ENCODE measurements around the gene FPR3.
"Not testable (repeated sequence)": the region's sequence is repeated elsewhere in the genome, so short reads cannot be mapped to it uniquely, and the experiment has no call there.

Gene FPR3

DNA sequence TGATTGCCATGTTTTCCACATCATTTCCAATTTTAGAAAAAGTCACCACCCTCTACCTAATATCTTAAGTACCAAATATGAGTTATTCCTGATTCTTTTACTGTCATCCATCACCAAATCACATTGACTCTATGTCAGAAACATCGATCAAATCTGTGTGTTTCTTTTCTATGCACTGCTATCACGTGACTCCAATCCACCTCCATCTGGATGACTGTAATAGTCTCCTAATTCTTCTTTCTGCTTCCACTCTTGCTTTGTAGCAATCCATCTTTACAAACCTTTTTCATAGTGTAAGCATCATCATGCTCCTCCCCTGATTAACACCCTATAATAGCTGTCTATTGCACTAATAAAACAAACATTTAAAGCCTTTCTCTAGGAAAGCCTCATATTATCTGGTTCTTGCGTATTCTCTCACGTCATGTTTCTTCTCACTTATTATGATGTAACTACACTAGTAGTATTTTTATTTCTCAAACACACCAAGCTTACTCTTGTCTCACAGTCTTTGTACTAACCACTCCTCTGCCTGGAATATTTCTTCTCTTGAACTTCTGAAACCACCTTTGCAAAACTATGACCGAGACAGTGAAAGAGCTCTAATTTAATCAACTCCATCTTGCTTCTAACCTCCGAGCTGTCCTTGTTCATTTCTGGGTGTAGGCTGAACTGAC is 10.7 kb upstream of the FPR3 start:
- no peak for DNase-seq

DNA sequence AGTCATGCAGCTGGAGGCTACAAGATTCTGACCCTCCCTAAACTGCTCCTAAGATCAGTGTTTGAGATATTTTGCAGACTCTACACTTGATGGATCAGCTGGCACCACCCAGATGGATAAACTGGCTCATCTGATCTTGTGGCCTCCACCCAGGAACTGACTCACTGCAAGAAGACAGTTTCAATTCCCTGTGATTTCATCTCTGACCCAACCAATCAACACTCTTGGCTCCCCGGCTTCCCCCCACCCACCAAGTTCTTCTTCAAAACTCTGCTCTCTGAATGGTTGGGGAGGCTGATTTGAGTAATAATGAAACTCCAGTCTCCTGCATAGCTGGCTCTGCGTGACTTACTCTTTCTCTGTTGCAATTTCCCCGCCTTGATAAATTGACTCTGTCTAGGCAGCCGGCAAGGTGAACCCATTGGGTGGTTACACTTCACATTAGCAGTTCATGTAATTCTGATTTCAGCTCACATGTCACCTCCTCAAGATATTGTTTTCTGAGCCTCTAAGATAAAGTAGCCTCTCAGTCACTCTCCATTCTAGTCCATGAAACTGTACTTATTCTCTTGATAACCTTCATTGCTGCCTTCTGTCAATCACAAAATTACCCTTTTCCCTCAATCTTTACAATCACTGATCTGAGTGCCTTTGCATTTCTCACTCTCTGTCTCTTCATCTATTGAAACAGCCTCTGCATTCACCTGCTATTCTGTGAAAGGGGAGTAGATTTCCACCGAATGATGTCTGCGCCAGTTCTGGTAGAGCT is 9.9 kb upstream of the FPR3 start:
- DNase-seq, result peak; percentile 46

DNA sequence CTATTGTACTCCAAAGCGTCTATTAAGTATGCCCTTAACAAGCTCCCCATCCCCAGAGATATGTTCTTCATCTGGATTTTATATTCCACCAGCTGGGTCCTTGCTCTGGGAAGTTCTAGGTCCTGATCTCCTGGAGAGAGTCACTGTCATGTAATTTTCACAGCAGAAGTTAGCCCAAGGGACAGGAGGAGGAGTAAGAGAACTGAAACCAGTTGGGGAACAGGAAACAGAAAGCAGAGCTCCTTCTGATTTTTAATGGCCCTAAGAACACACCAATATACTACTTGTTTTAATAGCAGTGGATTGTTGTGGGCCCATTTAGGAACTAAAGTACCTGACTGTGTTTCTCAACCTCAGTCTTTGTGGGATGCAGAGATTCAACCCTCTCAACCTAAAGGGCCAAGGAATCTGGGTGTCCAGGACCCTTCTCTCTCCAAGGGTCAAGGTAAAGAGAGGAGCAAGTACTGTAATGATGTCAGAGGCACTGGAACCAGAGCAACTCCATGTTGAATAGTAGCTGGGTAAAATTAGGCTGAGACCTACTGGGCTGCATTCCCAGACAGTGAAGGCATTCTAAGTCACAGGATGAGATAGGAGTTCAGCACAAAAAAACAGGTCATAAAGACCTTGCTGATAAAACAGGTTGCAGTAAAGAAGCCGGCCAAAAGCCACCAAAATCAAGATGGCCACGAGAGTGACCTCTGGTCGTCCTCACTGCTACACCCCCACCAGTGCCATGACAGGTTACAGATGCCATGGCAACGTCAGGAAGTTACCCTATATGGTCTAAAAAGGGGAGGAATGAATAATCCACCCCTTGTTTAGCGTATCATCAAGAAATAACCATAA is 8.1 kb upstream of the FPR3 start:
- DNase-seq, result no peak

DNA sequence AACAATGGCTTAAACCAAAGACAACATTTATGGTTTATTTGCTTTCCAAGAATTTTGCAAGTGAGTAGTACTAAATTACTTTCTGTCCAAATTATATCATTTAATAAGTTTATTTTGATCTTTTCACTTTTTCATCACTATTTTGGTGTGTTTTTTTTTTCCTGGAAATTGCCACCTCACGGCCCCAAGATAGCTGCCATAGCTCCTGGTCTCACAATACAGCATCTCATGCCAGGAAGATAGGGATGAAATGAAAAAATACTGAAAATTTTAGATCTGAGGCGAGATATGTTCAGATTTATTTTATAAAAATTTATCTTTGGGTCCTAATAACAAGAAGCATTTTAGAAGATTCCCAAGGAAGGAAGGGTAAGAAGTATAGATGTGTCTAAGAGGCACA is 6.9 kb upstream of the FPR3 start:
- DNase-seq, result no peak

DNA sequence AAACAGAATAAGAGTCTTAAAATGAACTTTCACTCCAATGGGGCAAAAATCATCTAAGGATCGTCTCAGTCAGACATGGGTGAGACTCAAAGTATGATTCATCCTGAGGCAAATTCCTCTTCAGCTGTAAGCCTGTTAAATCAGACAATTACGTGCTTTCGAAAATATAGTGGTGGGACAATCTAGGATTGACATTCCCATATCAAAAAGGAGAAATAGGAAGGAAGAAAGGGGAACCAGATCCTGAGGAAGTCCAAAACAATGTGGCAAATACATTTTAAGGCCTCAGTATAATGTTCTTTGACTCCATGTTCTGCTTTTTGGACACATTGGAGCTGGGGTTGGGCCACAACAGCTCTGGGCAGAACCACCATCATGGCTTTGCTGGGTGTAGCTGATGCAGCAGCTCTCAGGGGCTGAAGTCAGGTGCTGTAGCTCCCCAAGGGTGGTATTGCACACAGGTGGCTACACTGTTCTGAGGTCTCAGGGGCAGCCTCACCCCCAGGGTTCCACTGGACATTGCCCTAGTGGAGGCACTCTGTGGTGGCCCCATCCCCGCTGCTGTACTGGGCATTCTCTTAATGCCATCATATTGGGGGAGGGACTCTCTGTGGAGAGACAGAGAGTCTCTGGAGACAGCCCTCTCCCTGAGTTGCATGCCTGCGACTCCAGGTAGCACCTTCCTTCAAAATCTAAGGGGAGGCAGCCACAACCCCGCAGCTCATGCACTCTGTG is 5.7 kb upstream of the FPR3 start:
- DNase-seq, result no peak

DNA sequence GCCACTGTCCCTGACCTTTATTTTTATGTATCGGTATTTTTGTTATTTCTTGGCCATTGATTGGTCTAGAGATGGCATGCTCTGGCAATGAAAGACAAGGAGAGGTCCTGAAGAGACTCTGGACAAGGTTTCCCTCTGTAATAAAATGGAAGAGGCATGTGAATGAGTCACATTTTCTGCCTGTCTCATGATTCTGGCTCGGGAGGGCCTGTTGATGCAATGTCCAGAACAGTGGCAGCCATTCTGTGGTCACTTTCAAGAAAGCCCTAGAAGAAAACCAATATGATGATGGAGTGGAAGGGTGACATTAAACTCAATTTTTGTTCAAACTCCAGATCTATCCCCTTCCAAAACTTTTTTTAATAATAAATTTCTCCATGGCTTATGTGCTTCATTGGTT is 2.0 kb upstream of the FPR3 start:
- DNase-seq, result no peak

DNA sequence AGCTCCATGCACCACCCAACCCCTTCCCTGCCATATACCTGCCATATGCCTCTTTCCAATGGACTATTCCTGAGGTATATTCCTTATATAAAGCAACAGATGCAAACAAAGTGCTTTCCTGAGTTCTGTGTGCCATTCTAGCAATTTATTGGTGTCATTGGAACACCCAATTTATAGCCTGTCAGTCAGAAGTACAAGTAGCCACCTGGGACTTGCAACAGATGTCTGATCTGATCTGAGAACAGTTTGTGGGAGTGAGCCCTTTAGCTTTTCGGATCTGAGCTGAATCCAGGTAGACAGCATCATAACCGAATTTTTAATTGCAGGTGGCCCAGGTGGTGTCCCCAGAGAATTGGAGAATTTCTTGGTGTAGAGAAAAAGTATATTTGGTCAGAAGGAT is 963 bp upstream of the FPR3 start:
- DNase-seq, result no peak

DNA sequence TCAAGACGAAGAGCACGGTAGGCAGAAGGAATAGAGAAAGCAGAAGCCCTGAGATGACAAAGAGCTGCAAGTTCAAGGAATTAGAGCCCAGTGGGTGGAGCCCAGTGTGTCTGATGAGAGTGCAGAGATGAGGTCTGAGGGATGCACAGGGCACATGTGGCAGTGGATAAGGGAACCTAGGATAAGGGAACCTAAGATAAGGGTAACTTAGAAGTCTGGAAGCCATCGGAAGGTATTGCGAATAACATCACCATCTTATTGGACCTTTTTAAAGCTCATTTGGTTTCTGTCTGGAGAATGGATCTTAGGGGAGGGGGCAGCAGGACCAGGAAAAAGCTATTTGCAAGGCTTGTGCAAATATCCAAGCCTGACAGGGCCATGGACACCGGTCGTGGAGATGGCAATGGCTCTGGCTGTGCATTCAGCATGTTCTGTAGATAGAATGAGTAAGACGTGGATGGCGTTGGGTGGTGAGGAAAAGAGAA is 1.3 kb downstream of the FPR3 start:
- no peak for DNase-seq

DNA sequence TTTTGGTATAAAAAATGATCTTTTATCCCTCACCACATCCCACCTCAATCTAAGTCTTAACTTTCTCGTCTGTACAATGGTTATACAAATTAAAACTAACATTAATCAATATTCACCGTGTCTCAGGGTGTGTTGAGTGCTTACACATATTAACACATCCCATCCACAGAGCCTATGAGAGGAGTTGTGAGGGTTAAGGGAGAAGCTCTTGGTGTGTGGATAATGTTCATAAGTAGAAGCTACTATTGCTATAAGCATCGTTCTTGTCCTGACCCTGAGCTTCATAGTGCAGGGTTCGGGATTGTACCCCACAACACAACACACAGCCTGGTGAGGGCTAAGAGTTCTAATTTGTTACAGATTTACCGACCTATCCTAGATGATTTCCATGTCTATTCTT is 2.5 kb downstream of the FPR3 start:
- no peak for DNase-seq

DNA sequence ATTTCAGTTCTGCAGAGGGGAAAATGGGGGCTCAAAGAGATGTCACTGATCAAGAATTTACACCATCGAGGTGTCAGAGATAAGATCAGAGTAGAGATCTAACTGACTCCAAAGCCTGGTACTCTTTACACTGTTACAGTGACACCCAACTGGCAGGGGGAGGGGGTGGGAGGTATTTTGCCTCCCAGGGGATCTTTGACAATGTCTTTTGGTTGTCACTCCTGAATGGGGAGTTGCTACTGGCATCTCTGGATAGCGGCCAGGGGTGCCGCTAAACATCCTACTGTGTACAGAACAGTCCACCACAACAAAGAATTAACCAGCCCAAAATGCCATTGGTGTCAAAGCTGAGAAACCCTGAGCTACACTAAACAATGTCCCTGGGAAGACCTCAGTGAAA is 3.1 kb downstream of the FPR3 start:
- DNase-seq, result no peak

DNA sequence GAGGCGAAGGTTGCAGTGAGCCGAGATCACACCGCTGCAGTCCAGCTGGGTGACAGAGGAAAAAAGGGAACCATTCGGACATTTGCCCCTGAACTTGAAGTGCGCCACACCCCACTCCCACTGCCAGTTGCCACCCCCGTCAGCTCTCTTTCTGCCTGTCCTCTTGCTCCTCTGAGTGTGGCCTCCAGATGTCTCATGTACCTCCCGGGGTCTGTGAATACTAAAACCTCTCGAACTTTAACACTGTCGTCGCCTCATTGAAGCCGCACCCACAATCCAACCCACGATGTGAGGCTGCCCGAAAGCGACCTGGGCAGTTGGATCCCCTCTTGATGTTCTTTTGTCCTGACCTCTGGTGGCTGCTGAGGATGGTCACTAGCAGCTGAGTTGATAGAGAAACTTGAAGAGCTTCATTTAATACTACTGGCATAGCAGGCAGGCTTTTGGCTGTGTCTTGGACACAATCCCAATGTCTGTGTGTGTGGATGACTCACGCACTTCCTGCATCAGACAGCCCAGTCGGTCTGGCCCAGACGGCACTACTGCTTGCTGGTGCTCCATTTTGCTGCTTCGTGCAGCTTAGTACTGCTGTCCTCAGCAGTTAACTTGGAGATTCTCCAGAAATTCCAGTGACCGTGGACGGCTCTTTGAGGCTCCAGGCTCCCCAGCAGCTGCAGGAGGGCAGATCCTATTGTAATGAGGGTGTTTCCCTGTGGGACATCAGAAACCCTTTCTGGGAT is 4.2 kb downstream of the FPR3 start:
- DNase-seq, result no peak

DNA sequence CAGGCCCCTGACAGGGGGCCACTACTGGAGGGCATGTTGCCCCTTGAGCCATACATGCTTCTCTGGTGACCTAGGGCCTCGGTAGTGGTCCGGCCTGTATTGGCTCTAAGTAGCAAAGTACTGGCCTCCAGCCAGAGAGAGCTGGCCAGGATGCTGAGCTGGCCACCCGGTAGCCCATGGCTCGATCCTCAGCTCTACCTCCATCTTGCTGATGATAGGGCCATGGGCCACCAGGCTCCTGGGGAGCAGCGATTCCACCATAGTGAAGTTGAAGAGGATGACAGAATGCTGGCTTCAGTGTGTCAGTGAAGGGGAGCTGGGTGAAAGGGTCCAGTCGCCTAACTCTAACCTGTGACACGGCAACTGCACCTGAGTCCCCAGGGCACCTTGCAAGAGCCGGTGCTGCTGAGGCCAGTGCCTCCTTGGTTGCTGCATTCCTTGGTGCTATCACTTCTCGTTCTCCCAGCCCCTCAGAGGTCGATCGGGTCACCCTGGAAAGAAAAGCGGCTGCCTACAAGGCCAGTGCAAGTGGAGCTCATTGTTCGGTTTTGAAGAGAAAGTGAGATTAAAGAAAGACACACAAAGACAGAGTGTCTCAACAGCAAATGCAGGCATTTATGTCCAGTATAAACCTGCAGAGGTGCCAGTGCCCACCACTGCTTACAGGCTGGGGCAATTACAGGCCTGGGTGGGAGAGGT is 5.0 kb downstream of the FPR3 start:
- no peak for DNase-seq

DNA sequence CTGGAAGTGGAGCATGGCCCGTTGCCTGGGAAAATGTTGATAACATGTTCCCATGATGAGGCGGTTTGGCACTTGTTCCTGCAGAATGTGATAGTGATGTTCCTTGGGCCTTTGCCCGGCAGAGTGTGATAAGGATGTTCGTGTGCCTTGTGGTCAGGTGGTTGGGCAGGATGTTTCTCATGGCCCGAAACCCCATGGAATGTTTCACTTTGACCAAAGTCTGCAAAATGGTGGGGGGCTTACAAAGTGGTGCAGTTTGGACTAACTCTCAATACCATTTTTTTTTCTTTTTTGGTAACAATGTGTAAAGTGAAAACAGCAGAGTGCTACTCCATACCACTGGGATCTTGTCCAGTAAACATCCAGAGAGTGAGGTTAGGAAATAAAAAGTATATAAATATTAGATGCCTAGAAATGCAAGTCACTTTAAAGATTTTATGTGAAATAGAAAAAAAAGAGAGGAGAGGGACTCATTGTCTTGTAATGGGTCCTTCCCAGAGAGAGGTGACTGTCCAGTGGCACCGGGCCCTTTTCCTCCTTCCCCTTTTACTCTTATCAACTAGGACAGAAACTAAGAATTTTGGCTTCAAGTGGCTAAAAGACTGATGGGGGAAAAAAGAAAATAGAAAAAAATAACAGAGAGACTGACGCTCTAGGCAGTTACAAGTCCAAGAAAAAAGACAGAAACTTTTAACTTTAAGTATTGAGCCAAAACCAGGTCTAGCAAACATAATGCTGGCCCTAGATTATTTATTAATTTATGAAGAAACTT is 5.7 kb downstream of the FPR3 start:
- no peak for DNase-seq

DNA sequence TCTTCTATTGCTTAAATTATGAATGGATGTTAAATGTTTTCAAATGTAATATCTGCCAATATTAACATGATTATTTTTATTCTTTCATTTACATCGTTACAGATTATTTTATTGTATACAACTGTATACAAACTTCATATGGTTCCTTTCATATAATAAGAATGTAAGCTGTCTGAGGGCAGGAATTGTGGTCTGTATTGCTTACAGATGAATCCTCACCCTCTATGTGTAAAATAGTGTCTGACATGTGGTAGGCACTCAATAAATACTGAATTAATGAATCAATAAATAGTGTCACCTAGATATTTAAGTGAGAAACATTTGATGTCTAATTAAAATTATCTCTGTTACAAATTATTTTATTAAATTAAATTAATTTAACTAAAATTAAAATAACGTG is 7.8 kb downstream of the FPR3 start:
- no peak for DNase-seq

DNA sequence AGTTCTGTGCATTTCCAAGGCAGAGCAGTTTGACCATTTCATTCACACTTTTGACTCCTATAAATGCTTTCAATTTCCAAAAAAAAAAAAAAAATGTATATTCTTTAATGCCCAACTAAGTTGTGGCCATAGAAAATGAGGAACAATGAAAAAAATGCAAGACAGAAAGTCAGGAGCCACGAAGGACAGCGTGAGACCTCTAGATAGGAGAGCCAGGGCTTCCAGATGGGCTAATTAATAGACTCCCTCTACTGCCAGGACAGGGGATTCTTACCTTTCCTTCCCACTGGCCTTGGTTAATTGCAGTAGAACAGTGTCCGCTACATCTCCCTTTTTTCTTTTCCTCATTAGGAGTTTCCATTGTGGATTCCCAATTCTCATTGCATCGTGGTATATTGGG is 8.6 kb downstream of the FPR3 start:
- no peak for DNase-seq

DNA sequence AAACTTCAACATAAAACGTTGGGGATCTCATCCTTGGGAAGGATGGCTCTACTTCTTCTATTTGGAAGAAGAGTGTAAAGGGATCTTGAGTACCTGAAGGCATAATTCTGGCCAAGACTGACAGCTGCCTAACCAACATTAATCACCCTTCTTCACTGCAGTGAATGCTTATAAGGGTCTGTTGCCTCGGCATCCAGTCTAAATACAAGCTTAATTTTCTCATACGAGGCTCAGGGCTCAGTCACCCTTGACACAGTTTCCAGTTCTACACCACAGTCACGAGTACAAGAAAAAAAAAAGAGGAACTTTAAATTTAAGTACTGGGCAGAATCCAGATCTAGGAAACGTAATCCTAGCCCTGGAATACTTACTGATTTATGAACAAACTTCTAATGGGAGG is 9.0 kb downstream of the FPR3 start:
- no peak for DNase-seq

DNA sequence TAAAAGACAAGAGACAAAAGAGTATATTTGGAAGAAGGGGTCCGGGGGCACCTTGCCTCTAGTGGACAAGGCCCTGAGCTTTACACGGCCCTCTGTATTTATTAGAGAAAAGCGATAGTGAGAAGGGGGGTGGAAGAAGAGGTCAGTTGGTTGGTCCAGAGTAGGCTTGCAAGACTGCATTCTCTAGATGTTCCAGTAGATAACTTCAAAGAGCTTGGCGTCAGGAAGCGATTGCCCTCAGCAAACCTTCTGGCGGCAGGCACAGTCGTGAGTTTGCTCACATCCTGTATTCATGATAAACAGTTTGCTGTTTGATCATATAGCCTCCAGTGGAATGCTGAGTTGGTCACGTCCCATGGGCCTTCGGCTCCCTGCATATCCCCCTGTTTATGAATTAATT is 9.8 kb downstream of the FPR3 start:
- not testable (repeated sequence) for DNase-seq

DNA sequence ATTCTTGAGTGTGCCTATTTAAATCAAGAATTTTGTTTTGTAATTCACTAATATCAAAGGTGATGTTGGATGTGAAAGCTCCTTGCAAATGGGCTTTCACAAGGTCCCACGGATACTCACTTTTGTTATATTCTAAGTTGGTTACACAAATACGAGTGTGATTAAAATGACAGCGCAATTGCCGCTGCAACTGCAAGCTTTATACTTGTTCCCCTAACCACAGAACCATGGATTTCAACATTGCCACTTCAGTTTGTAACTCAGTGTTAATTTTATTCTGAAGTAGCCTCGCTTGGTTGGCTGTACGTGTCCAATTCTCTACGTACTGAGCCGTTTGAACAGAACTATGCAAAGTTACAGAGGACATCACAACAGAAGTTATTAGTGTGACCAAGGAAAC is 10.4 kb downstream of the FPR3 start:
- DNase-seq, result not testable (repeated sequence)

DNA sequence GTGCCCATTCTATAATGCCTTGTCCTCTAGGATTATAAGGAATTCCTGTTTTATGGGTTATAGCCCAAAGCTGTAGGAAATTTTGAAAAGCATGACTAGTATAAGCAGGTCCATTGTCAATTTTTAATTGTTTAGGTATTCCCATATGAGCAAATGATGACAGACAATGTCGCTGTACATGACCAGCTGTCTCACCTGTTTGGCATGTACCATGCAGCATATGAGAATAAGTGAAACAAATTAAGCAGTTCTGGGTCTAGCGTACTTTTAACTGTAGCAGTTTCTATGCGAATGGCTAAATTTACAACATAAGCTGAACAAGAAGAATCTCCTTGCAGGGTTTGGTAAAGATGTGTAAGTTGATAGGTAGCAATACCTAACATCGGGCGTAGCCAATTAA is 11.6 kb downstream of the FPR3 start:
- not testable (repeated sequence) for DNase-seq

DNA sequence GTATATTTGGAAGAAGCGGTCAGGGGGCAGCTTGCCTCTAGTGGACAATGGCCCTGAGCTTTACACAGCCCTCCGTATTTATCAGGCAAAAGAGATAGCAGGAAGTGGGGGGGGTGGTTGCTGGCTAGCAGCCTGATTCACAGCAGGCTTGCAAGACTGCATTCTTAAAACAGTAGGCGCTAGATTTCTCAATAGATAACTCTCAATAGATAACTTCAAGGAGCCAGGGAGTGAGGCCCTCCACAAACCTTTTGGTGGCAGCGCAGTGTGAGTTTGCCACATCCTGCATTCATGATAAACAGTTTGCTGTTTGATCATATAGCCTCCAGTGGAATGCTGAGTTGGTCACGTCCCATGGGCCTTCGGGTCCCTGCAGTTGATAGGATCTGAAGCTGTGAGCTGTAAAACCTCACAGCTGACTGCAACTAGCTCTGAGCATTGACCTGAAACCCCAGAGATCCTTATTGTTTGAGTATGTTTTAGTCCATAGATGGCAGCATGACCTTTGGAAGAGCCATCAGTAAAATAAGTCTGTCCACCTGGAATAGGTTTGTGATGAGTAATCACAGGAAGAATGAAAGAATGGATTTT is 12.2 kb downstream of the FPR3 start:
- no peak for DNase-seq

All from stimulated activated CD8-positive, alpha-beta memory T cell treated with anti-CD3 and anti-CD28 coated beads, Interleukin-4, amount 100 ng/mL, for 48 hours (primary cell).